GM21529 (cell line): ENCODE measurements around the gene LMBR1L.
A peak's percentile ranks its signal among the peaks of the same experiment; 100 is the strongest.
"Not testable (repeated sequence)": the region's sequence is repeated elsewhere in the genome, so short reads cannot be mapped to it uniquely, and the experiment has no call there.

ENCODE experiments used
- ATAC-seq: cut with Tn5 transposase; IDR thresholded peaks from one replicate; pipeline ENCODE4 v1.9.1; 2021; ENCODE audit not compliant: unreplicated experiment

LMBR1L gene, protein sequence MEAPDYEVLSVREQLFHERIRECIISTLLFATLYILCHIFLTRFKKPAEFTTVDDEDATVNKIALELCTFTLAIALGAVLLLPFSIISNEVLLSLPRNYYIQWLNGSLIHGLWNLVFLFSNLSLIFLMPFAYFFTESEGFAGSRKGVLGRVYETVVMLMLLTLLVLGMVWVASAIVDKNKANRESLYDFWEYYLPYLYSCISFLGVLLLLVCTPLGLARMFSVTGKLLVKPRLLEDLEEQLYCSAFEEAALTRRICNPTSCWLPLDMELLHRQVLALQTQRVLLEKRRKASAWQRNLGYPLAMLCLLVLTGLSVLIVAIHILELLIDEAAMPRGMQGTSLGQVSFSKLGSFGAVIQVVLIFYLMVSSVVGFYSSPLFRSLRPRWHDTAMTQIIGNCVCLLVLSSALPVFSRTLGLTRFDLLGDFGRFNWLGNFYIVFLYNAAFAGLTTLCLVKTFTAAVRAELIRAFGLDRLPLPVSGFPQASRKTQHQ

DNA sequence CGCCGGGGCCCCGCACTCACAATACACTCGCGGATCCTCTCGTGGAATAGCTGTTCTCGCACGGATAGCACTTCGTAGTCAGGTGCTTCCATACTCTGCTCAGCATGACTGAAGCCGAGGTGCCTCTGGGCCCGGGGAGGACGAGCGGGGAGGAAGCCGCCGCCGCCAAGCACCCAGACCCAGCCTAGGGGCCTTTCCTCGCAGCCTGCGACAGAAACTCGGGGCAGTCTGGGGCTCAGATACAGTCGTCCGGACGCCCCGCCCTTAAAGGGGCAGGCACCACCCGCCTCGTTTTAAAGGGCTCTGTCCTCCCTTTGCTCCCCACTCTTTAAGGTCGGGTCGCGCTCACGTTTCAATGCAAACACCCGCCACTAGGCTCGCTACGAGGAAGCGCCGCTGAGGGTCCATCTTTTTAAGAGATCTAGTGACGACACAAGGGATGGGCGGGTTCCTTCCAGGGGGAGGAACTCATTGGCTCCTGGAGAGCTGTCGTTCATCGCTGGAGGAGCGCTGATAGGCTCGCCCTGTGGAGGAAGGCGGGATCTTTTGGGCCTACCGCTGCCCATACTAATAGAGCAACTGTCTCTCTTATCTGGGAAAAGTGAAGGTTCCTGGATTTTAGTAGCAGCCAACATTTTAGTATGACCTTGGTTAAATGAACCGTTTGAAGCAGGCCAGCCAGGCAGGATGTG is at the start of gene LMBR1L:
Gene LMBR1L, minus strand, starts transcription at position 384 of the 692 bp plus-strand sequence. Its CDS starts 292 bp downstream, at position 92.
- peak; percentile 99 for ATAC-seq

DNA sequence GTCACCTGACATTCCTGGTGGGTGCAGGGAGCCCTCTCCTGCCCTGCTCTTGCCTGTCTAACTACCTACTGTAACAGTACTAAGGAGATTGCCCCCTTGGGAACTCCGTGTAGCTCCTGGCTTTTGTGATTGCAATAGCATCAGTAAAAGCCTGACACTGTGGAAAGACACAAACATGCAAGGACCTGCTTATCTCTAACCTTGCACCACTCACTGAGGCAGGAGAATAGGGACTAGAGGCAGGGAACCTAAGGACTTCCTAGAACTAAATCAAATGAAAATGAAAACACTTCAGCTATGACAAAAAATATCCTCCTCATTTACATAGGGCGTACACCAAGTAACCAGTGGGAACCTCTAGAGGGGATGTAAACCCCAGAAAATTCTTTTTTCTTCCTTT is 49.8 kb upstream of the LMBR1L start:
- peak; percentile 55 for ATAC-seq

DNA sequence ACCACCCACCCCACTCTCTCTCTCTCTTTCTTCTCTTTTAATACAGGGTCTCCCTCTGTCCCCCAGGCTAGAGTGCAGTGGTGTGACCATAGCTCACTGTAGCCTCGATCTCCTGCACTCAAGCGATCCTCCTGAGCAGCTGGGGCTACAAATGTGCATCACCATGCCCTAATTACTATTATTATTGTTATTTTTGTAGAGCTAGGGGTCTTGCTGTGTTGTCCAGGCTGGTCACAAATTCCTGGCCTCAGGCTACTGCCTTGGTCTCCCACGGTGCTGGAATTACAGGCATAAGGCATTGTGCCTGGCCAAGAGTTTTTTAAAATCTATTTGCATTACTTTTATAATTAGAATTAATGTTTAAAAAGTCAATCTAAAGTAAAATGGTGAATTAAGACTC is 43.6 kb upstream of the LMBR1L start:
- no peak for ATAC-seq

DNA sequence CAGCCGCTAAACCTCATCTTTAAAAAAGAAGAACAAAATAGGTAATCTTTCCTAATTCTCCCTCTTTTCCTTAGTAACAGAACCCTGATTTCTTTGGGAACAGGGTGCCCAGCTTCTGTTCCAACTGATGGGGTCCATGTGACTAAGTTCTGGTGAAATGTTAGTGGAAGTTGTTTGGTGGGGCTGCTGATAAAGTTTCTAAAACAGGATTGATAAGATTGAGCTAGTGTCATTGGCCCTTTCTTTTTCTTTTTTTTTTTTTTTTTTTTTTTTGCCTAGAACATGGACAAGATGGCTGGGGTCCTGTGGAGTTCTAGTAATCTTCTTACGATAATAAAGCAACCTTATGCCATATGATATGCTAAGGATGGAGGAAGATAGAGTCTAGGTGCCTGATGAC is 36.7 kb upstream of the LMBR1L start:
- ATAC-seq: no peak

DNA sequence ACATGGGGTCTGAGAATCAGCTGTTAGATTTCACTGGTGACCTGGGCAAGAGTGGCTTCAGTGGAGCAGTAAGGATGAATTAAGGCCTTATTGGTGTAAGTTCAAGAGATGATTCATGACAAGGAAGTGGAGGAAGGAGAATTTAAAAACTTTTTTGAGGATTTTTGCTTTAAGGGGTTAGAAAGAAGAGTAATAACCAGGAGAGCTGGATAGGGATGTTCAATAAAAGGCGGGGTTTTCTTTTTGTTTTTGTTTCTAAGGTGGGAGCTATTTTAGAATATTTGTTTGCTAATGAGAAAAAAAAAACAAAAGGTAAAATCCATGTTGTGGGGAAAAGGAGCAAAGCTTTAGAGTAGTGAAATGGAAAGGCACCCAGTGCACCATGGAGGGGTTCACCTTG is 35.8 kb upstream of the LMBR1L start:
- ATAC-seq: no peak

DNA sequence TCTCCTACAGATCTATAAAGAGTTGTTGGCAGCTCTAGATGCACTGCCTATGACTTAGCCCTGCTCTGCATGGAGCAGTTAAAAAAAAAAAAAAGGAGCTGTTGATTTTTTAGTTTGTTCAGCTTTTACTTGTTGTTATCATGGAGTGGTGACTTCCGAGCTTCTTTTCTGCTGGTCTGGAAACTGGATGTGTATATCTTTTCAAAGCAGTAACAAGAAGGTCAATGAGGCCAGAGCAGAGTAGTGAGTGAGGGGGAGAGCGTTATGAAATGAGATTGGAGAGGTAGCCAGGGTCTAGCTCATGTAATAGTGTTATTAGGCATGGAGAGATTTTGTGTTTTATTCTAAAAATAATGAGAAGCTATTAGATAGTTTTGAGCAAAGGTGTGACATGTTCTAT is 33.7 kb upstream of the LMBR1L start:
- ATAC-seq: no peak

DNA sequence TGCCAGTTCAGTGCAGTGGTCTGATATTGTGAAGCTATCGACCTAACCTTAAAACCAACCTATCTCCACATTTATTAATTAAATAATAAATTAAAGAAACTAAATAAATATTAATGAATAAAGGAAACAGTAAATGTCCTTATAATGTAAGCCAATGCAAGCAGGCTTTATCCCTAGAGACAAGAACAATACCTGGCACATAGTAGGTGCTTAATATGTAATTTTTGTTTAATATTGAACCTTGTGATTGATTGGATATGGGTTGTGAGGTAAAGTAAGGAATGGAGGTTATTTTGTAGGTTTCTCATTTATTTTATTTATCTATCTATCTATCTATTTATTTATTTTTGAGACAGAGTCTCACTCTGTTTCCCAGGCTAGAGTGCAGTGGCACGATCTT is 28.4 kb upstream of the LMBR1L start:
- ATAC-seq: no peak

DNA sequence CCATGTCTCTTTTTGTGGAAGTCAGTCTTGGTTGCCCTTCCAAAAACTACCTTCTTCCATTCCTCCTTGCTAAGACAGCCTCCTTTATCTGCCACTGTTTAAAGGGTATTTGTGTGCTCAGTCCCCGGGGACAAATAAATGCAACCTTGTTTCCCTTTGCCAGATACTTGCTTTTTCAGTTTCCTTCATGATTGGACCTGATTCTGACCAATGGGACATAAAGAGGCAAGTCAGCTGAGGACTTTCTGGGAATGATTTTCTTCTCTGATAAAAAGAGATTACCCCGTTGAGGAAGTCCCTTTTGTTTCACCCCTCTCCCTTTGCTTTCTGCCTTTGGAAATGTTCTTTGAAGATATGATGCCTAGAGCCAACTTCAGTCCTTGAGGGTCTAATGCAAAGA is 27.9 kb upstream of the LMBR1L start:
- no peak for ATAC-seq

DNA sequence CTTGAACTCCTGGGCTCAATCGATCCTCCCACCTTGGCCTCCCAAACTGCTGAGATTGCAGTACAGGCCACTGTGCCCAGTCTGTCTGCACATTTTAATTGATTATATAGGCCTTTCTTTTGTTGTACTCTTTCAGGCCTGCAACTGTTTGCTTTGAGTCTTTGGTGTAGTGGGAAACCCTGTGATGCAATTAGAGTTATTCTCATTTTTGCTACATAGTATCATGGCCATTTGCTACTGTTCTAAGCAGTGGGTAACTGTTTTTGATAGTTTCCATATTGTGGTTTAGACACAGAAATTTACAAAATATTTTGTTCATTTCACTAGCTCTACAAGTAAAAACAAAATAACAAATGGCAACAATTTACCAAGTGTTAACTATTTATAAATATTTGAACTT is 26.8 kb upstream of the LMBR1L start:
- no peak for ATAC-seq

DNA sequence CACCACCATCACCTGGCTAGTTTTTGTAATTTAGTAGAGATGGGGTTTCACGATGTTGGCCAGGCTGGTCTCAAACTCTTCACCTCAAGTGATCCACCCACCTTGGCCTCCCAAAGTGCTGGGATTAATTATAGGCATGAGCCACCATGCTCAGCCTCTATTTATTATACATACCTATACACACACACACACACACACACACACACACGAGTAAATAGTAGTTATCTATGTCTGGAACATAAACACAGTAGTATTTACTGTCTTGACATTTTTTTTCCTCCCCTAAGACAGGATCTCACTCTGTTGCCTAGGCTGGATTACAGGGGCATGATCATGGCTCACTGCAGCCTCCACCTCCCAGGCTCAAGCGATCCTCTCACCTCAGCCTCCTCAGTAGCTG is 26.4 kb upstream of the LMBR1L start:
- ATAC-seq: not testable (repeated sequence)

DNA sequence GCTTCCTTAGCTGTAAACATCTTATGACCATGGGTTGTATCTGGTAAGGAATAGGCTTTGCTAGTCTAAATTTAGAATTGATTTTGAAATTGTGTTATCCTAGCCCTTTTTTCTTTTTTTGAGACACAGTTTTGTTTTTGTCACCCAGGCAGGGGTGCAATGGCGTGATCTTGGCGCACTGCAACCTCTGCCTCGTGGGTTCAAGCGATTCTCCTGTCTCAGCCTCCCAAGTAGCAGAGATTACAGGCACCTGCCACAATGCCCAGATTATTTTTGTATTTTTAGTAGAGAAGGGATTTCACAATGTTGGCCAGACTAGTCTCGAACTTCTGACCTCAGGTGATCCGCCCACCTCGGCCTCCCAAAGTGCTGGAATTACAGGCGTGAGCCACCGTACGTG is 22.9 kb upstream of the LMBR1L start:
- no peak for ATAC-seq

DNA sequence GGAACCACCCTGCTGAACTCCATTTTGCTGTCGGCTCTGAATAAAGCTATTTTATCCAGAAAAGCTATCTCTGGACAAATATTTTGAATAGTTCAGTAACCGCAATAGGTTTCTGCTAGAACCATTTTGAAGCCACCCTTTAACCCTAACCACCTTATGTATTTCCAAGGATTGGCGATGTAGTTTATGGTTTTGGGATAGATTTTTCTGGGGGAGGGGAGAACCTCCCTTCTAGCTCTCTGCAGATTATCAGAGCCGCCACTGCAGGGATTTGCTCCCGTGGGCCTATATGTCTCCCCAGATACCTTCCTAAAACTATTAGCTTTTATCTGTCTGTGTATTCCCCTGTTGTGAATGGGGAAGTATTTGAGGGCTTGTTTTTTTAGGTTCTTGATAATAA is 22.4 kb upstream of the LMBR1L start:
- no peak for ATAC-seq

DNA sequence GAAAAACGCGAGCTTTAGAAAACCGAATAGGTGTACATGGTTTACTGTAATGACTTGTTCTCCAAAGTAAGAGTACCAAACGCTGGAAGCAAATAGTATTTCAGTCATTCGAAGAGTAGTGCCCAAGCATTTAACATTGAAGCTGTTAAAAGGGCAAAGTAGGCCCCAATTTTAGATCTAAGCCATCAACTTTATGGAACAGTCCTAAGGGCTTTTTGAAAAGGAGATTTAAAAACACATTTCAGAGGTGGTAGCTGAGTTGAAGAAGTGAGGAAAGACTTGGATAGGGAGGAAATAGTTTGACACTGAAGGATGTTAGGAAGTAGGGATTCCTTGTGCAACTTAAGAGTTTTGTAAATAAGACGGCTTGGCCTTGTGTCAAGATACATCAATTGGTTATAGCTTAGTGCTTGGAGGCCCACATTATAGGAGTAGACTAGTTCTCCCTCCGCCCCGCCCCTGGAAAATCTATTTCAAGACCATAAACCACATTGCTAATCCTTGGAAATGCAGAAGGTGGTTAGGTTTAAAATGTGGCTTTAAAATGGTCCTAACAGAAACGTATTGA is 21.3 kb upstream of the LMBR1L start:
- ATAC-seq: no peak

DNA sequence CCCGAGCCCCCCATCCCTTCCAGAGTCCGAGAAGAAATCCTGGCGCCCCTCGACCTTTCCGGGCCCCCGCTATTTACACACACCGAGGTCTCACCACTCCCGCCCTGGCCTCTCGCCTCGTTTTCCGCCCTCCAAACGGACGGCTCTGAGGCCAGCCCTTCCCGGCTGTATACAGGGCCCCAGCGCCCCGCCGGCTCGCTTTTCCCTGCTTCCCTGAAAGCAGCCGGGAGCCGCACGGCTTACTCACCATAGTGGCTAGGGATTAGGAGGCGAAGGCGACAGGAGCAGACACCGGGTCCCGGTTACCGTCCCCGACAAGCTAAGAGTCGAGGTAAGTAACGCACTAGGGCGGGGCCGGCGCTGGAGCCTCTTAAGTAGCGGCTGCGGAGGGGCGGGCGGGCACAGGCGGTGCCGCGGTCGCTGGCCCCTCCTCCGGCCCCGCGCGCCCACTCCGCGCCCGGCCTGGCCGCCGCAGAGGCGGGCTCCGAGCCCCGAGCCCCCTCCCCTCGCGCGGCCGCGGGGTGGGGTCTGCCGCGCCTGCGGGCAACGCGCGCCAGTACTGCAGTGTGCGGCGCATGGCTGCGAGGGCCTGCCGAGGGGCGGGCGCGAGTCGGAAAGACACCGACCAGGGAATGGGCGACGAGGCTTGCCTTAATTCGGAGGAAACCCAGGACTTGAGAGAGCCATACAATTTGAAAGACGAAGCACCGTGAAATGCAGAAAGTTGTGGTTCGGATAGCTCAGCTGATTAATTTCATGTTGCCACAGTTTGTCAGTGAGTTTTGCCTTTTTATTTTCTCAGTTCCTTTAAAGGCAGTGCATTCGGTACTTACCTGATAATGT is 20.6 kb upstream of the LMBR1L start, which contains the start of gene TUBA1B:
Gene TUBA1B, minus strand, starts transcription at position 345 of the 843 bp plus-strand sequence. Its CDS starts 95 bp downstream, at position 250.
- ATAC-seq: peak; percentile 67

DNA sequence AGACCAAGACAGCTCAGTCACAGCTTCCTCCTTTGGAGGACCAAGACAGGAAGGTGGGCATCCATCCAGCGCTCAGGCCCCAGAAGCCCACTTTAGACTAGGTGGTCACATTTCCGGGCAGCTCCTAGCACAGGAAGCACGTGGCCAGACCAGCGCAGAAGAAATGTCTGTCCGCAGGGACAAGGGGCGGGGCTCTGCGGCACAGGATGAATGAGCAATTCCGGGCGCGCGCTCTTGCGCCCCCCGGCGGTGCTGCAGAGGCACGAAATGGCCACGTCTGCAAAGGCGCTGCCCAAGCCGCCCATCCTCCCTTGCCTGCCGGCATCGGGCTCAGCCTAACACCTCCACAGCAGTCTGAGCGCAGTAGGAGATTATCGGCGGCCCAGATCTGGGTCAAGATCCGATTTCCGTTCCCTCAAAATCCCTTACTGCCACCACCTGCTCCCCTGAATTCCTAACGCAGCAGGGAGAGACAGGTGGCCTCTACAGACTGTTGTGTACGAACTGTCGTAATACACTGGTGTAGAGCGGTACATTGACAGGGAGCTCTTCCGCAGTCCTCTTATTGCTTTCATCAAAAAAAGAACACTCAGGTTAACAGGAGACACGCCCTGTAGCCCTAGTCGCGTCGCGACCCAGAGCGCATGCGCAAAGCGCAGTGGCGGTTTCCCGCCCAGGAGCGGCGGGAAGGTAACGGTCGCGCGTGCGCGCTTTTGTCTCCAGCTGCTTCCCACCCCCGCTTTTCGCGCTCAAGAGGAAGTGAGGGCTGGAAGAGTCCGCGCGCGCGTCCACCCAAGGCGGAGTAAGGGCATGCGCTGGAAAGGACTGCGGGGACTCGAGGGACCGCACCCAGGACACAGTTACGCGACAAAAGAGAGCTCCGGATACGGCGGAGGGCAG is 19.8 kb upstream of the LMBR1L start:
- peak; percentile 49 for ATAC-seq

DNA sequence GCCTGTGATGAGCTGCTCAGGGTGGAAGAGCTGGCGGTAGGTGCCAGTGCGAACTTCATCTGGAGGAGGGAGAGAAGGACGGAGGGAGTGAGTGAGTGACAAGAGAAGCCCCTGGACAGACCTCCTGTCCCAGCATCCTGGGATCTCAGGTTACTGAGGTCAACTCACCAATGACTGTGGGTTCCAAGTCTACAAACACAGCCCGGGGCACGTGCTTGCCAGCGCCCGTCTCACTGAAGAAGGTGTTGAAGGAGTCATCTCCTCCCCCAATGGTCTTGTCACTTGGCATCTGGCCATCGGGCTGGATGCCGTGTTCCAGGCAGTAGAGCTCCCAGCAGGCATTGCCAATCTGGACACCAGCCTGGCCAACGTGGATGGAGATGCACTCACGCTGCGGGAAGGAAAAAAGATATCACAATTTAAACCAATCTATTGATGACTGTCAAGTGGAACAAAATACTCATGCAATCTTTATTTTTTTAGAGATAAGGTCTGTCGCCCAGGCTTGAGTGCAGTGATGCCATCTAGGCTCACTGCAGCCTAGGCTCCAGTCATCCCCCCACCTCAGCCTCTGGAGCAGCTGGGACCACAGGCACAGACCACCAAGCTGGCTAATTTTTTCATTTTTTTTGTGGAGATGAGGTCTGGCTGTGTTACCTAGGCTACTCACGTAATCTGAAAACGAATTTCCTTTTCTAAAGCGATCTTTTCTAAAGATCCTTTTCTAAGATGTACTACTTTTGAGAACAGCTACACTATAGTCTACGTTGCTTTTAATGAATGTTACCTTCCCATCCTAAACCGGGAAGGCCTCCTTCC is 18.9 kb upstream of the LMBR1L start:
- no peak for ATAC-seq

DNA sequence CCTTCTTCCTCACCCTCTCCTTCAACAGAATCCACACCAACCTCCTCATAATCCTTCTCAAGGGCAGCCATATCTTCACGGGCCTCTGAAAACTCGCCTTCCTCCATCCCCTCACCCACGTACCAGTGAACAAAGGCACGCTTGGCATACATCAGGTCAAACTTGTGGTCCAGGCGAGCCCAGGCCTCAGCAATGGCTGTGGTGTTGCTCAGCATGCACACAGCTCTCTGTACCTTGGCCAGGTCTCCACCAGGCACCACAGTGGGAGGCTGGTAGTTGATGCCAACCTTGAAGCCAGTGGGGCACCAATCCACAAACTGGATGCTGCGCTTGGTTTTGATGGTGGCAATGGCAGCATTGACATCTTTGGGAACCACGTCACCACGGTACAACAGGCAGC is 17.3 kb upstream of the LMBR1L start:
- not testable (repeated sequence) for ATAC-seq

DNA sequence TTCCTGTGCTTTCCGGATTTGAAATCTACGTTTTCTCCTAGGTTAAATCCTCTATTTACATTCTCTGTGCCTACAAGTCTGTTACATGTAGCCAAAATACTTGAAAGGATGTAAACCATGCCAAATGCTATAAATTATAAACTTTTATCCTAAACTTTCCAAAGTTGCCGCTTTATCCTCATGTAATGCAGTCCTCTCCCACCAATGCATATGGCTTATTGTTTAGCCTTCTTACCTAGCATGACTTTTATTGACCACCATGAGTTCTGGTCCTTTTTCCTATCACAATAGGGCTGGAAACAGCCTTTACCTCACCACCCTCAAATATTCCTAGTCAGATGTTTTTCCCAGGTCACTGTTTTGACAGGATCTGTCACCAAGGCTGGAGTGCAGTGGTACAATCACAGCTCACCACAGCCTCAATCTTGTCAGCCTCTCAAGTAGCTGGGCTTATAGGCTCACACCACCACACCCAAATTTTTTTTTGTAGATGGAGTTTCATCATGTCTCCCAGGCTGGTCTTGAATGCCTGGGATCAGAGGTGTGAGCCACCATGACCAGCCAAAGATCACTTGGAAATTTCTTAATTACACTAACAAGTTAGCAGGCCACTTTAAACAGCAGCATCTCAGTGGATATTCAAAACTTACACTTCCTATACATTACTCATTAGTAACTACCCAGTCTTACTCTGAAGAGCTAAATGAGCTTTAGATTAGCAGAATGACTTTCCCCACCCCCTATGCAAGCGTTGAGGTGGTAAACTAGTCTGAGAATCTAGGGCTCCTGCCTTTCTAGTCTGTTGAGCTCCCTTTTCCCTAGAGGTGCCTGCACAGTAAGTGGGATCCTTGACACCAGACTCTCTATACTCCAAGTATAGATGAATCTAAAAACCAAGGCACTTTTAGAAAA is 16.5 kb upstream of the LMBR1L start:
- ATAC-seq: no peak
